C4-2B (cell line): ENCODE results near the gene PCDHGA1.

Experiments
- ZFX ChIP-seq: fragments of 450-650 bp; IDR thresholded peaks from 2 replicates; pipeline ENCODE4 v1.6.1; 2017
- TF ChIP-seq, protein P1 (sequence below): fragments of 450-650 bp; conservative IDR thresholded peaks from 2 replicates; pipeline ENCODE4 v1.5.1; 2017; ENCODE audit warnings: mild to moderate bottlenecking

DNA sequence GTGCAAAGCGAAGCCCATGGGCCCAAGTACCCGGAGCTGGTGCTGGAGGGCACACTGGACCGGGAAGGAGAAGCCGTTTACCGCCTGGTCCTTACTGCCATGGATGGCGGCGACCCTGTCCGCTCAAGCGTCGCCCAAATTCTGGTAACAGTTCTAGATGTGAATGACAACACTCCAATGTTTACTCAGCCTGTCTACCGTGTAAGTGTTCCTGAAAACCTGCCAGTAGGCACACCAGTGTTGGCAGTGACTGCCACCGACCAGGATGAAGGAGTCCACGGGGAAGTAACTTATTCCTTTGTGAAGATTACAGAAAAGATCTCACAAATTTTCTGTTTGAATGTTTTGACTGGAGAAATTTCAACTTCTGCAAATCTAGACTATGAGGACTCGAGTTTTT lies 44.3 kb downstream of the PCDHGA1 start:
- TF ChIP-seq, protein P1, sequence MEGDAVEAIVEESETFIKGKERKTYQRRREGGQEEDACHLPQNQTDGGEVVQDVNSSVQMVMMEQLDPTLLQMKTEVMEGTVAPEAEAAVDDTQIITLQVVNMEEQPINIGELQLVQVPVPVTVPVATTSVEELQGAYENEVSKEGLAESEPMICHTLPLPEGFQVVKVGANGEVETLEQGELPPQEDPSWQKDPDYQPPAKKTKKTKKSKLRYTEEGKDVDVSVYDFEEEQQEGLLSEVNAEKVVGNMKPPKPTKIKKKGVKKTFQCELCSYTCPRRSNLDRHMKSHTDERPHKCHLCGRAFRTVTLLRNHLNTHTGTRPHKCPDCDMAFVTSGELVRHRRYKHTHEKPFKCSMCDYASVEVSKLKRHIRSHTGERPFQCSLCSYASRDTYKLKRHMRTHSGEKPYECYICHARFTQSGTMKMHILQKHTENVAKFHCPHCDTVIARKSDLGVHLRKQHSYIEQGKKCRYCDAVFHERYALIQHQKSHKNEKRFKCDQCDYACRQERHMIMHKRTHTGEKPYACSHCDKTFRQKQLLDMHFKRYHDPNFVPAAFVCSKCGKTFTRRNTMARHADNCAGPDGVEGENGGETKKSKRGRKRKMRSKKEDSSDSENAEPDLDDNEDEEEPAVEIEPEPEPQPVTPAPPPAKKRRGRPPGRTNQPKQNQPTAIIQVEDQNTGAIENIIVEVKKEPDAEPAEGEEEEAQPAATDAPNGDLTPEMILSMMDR = no peak
- TF ChIP-seq ZFX = no peak
